PC-9 (cell line): ENCODE measurements around the gene PRELID1.

Source experiments
- EZH2 ChIP-seq: fragments of 200-600 bp; sonication (generic); IDR thresholded peaks from 2 replicates; pipeline ENCODE4 v1.8.0; 2017; ENCODE audit warnings: antibody characterized with exemption, low read depth
- TF ChIP-seq, protein P1 (sequence below): fragments of 200-600 bp; sonication (generic); conservative IDR thresholded peaks from 2 replicates; pipeline ENCODE4 v1.6.1; 2017; ENCODE audit warnings: mixed run types, antibody characterized with exemption, mild to moderate bottlenecking, moderate library complexity

DNA sequence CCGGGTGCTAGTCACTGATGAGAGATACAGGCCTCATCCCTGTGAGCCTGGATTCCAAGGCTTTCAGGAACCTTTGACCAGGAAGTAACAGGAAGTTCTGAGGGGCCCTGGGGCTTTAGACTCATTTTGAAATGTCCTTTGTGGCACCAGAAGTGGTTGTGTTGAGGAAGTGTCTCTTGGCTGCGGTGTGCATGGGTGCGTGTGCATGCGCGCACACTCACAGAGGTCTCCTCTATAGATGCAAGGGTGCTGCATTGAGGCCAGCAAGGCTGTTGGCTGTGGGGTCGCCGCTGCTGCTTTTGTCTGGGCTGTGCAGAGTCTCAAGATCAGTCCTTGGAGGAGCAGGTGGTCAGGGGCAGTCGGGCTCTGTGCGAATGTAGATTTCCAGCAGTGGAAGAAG, 7.7 kb upstream of the PRELID1 start:
- TF ChIP-seq, protein P1, sequence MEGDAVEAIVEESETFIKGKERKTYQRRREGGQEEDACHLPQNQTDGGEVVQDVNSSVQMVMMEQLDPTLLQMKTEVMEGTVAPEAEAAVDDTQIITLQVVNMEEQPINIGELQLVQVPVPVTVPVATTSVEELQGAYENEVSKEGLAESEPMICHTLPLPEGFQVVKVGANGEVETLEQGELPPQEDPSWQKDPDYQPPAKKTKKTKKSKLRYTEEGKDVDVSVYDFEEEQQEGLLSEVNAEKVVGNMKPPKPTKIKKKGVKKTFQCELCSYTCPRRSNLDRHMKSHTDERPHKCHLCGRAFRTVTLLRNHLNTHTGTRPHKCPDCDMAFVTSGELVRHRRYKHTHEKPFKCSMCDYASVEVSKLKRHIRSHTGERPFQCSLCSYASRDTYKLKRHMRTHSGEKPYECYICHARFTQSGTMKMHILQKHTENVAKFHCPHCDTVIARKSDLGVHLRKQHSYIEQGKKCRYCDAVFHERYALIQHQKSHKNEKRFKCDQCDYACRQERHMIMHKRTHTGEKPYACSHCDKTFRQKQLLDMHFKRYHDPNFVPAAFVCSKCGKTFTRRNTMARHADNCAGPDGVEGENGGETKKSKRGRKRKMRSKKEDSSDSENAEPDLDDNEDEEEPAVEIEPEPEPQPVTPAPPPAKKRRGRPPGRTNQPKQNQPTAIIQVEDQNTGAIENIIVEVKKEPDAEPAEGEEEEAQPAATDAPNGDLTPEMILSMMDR, result no peak
- TF ChIP-seq EZH2, result no peak
